GM12892 (cell line): ENCODE data around the gene TCF12.

Experiments used
- POLR2AphosphoS5 ChIP-seq: IDR thresholded peaks from 2 replicates; pipeline ENCODE4 v1.6.1; 2011; ENCODE audit warnings: low read depth, low read length, control low read depth
- TAF1 ChIP-seq: IDR thresholded peaks from 2 replicates; pipeline ENCODE4 v1.6.1; 2011; ENCODE audit warnings: low read depth, mild to moderate bottlenecking, control low read depth, low read length, borderline replicate concordance

DNA sequence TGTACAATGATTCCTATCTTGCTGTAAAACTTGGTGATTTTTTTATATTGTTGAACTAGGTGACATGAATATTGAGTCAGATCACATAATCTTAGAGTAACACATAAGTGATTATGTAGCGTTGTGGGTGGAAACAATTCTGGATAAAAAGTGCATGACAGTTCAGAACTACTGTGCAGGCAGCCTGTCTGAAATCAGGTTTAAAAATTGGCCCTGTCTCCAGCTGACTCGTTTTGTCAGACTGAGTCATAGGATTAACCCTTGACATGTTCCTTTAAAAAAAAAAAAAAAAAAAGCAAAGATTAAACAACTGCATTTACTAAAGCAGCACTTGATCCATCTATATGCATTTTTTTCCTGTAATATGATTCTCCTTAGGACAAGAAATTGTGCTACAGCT, 297.8 kb downstream of the TCF12 start:
- no peak for TF ChIP-seq POLR2AphosphoS5
- no peak for TF ChIP-seq TAF1
